Testis (tissue), 2 donors: ENCODE data around the gene STRN3.

ENCODE experiments used
- CTCF ChIP-seq, 3 experiments: fragments of 450-650 bp in 2 of 3; fragments of 200-600 bp in 1 of 3; sonication (generic) in 1 of 3; IDR thresholded peaks; one replicate each; pipeline ENCODE4 v1.5.1; 2016 to 2019; ENCODE audit warnings: antibody characterized with exemption in 3 of 3, mild to moderate bottlenecking in 2 of 3, moderate library complexity in 1 of 3
- POLR2A ChIP-seq: fragments of 450-650 bp; IDR thresholded peaks from one replicate; pipeline ENCODE4 v1.6.1; 2017; ENCODE audit warnings: antibody characterized with exemption, mild to moderate bottlenecking, moderate library complexity

- TF ChIP-seq POLR2A: no peak
- TF ChIP-seq CTCF (IDR thresholded peaks at IDR 0.05): no peak
Measured at GRCh38 chr14:30991408-30991807, 34.8 kb downstream of the STRN3 start.
